HG03025 (cell line): ENCODE results near the gene FALEC.

Experiments
- ATAC-seq: cut with Tn5 transposase; IDR thresholded peaks from one replicate; pipeline ENCODE4 v1.9.1; 2021; ENCODE audit warnings: mild to moderate bottlenecking, moderate library complexity; ENCODE audit not compliant: unreplicated experiment, low FRiP score

FALEC gene

GRCh38 chr1:150511551-150511950 is 4.0 kb upstream of the FALEC start:
- no peak for ATAC-seq

GRCh38 chr1:150511985-150512660 is 3.4 kb upstream of the FALEC start:
- no peak for ATAC-seq

GRCh38 chr1:150512846-150513245 is 2.7 kb upstream of the FALEC start:
- ATAC-seq, result no peak

GRCh38 chr1:150513351-150513791 is 2.2 kb upstream of the FALEC start:
- no peak for ATAC-seq

- ATAC-seq, result no peak
Measured at GRCh38 chr1:150514260-150514659, 1.3 kb upstream of the FALEC start.

GRCh38 chr1:150514913-150515327 is 632 bp upstream of the FALEC start:
- no peak for ATAC-seq

- ATAC-seq, result no peak
Measured at GRCh38 chr1:150516050-150516591, 569 bp downstream of the FALEC start.

- ATAC-seq, result no peak
Measured at GRCh38 chr1:150516616-150517015, 1.1 kb downstream of the FALEC start.

- ATAC-seq, result no peak
Measured at GRCh38 chr1:150521196-150521968, 5.8 kb downstream of the FALEC start.

- ATAC-seq, result no peak
Measured at GRCh38 chr1:150525348-150525747, 9.8 kb downstream of the FALEC start.

- no peak for ATAC-seq
Measured at GRCh38 chr1:150528196-150528595, 12.6 kb downstream of the FALEC start.

- ATAC-seq, result no peak
Measured at GRCh38 chr1:150529017-150529416, 13.5 kb downstream of the FALEC start.

GRCh38 chr1:150530491-150531159 is 15.1 kb downstream of the FALEC start:
- no peak for ATAC-seq

- no peak for ATAC-seq
Measured at GRCh38 chr1:150532860-150533259, 17.3 kb downstream of the FALEC start.

GRCh38 chr1:150534002-150534401 is 18.4 kb downstream of the FALEC start:
- ATAC-seq, result no peak

- ATAC-seq, result no peak
Measured at GRCh38 chr1:150535511-150536287, 20.1 kb downstream of the FALEC start.

GRCh38 chr1:150536836-150537731 is 21.5 kb downstream of the FALEC start:
- no peak for ATAC-seq

GRCh38 chr1:150537732-150538684 is 22.5 kb downstream of the FALEC start:
- ATAC-seq, result no peak
